MCF 10A (cell line): Measurements from ENCODE around the gene STARD13. TPM values are rescaled to one million over a fixed set of nuclear protein-coding genes. Genes with fewer than 3 reads are reported as not detected.

Experiments used
- BruUV-seq: library from RNA; stranded (reverse); fragments of 400-500 nt; replicated peaks from 2 replicates; lab custom pipeline; 2021; lab: Mats Ljungman, UMichigan
- CTCF ChIA-PET: fragments of 300-600 bp; sonication (Branson Sonifier 250); formaldehyde crosslinking; extraction: SDS; loops from one replicate; lab custom pipeline; 2021; ENCODE audit warnings: antibody characterized with exemption, inconsistent platforms; lab: Yijun Ruan, JAX
- POLR2A ChIA-PET: fragments of 300-600, 350-650 bp; sonication (Branson Sonifier 250); formaldehyde crosslinking; extraction: SDS; loops from one replicate; lab custom pipeline; 2020; ENCODE audit warnings: antibody characterized with exemption, inconsistent platforms; lab: Yijun Ruan, JAX
- DNase-seq: peaks from one replicate; pipeline ENCODE4 v3.0.0-alpha.2; 2018; ENCODE audit not compliant: unreplicated experiment
- H3K27ac Mint-ChIP-seq: one replicate; pipeline ENCODE4 v1.8.0; 2022; ENCODE audit warnings: mild to moderate bottlenecking, low read depth, mixed read lengths; ENCODE audit not compliant: unreplicated experiment
- H3K27me3 Mint-ChIP-seq: one replicate; pipeline ENCODE4 v1.8.0; 2022; ENCODE audit warnings: mixed read lengths; ENCODE audit not compliant: insufficient read depth, unreplicated experiment
- H3K36me3 Mint-ChIP-seq: one replicate; pipeline ENCODE4 v1.8.0; 2022; ENCODE audit warnings: mild to moderate bottlenecking, moderate library complexity, mixed read lengths; ENCODE audit not compliant: insufficient read depth, unreplicated experiment
- H3K4me1 Mint-ChIP-seq: one replicate; pipeline ENCODE4 v1.8.0; 2022; ENCODE audit warnings: mixed read lengths; ENCODE audit not compliant: insufficient read depth, unreplicated experiment
- H3K4me3 Mint-ChIP-seq: one replicate; pipeline ENCODE4 v1.8.0; 2022; ENCODE audit warnings: mild to moderate bottlenecking, moderate library complexity, mixed read lengths; ENCODE audit not compliant: unreplicated experiment
- H3K9me3 Mint-ChIP-seq: one replicate; pipeline ENCODE4 v1.8.0; 2022; ENCODE audit warnings: mixed read lengths; ENCODE audit not compliant: unreplicated experiment
- CTCF ChIP-seq: fragments of 200-600 bp; IDR thresholded peaks from one replicate; pipeline ENCODE4 v1.8.0; 2022; ENCODE audit warnings: antibody characterized with exemption, mild to moderate bottlenecking; ENCODE audit not compliant: unreplicated experiment
- intact Hi-C: fragments of 100-400 bp; cut with micrococcal nuclease; formaldehyde crosslinking; loops from 2 replicates; pipeline ENCODE4 v1.14.1; 2022
- total RNA-seq: library from RNA; stranded (reverse); gene quantifications from 2 replicates; pipeline ENCODE4 v1.2.3, GENCODE V29; 2022

The STARD13 gene
- total RNA-seq, 1 experiment from 2014 or later, result 31.9 TPM

GRCh38 chr13:33091415-33091774 is 194.2 kb downstream of the STARD13 start:
- DNase-seq, result no peak
- Mint-ChIP-seq H3K27me3 (no peaks in the 10 kb centered on the region), H3K4me3 (no peak overlapping the region), H3K4me1 (no peaks in the 10 kb centered on the region), H3K36me3 (no peaks in the 10 kb centered on the region), H3K27ac (no peak overlapping the region), H3K9me3 (no peaks in the 10 kb centered on the region)
- POLR2A ChIA-PET, result no interaction called here
- TF ChIP-seq CTCF, result no peak
- CTCF ChIA-PET, result interaction anchor here (0.6 kb wide), 1 partner anchor 35 kb away, joined by 7 read pairs; no protein-coding TSS in a partner anchor
- intact Hi-C loops, result no loop called here
- no TSS peak for BruUV-seq

GRCh38 chr13:33090755-33091414 is 194.7 kb downstream of the STARD13 start:
- H3K27ac Mint-ChIP-seq, result no peak overlapping the region
- POLR2A ChIA-PET, result no interaction called here
- intact Hi-C loops, result no loop called here
- no peaks in the 10 kb centered on the region for H3K36me3 Mint-ChIP-seq
- CTCF ChIA-PET, result interaction anchor here (0.6 kb wide), 1 partner anchor 34 kb away, joined by 7 read pairs; no protein-coding TSS in a partner anchor
- no peak for DNase-seq
- H3K9me3 Mint-ChIP-seq, result no peaks in the 10 kb centered on the region
- BruUV-seq, result no TSS peak
- no peaks in the 10 kb centered on the region for H3K27me3 Mint-ChIP-seq
- H3K4me1 Mint-ChIP-seq, result no peaks in the 10 kb centered on the region
- no peak for TF ChIP-seq CTCF
- H3K4me3 Mint-ChIP-seq, result no peak overlapping the region

- no TSS peak for BruUV-seq
- intact Hi-C loops, result no loop called here
- H3K36me3 Mint-ChIP-seq, result no peaks in the 10 kb centered on the region
- DNase-seq, result no peak
- H3K27ac Mint-ChIP-seq, result no peak overlapping the region
- CTCF ChIA-PET, result no interaction called here
- no peaks in the 10 kb centered on the region for H3K9me3 Mint-ChIP-seq
- H3K4me1 Mint-ChIP-seq, result no peaks in the 10 kb centered on the region
- no peak for TF ChIP-seq CTCF
- POLR2A ChIA-PET, result no interaction called here
- H3K27me3 Mint-ChIP-seq, result peaks cover 12% of the 10 kb centered on the region
- no peak overlapping the region for H3K4me3 Mint-ChIP-seq
These were observed 196.2 kb downstream of the STARD13 start for GRCh38 chr13:33089311-33089710.

GRCh38 chr13:33087790-33088189 is 197.8 kb downstream of the STARD13 start:
- Mint-ChIP-seq H3K9me3 (no peaks in the 10 kb centered on the region), H3K4me1 (no peaks in the 10 kb centered on the region), H3K36me3 (no peaks in the 10 kb centered on the region), H3K27ac (no peak overlapping the region), H3K4me3 (no peak overlapping the region), H3K27me3 (peaks cover 12% of the 10 kb centered on the region)
- no peak for DNase-seq
- BruUV-seq, result no TSS peak
- TF ChIP-seq CTCF, result no peak
- intact Hi-C loops, result no loop called here
- ChIA-PET POLR2A (no interaction called here), CTCF (no interaction called here)
